Liver (tissue), 9 donors: ENCODE data around the gene CRELD2. TPM values are rescaled to one million over a fixed set of nuclear protein-coding genes. Genes with fewer than 3 reads are reported as not detected.

ENCODE experiments used
- DNase-seq: peaks from one replicate; pipeline ENCODE4 v3.0.0-alpha.2; 2017; ENCODE audit warnings: low spot score
- H3K27ac ChIP-seq, 2 donors: one replicate each; pipeline ENCODE4 v1.7.0; 2013; ENCODE audit warnings: inconsistent platforms in 2 of 2, low read length in 2 of 2, control low read depth in 1 of 2, low read depth in 1 of 2, mild to moderate bottlenecking in 1 of 2
- H3K27me3 ChIP-seq, 4 donors: one replicate each; pipeline versions ENCODE4 v1.6.1 to v1.7.0; 2013; ENCODE audit warnings: low read length in 3 of 4, inconsistent platforms in 1 of 4, mild to moderate bottlenecking in 1 of 4, moderate library complexity in 1 of 4; ENCODE audit not compliant: control insufficient read depth in 4 of 4, insufficient read depth in 4 of 4
- H3K36me3 ChIP-seq, 4 donors: one replicate each; pipeline versions ENCODE4 v1.6.1 to v1.7.0; 2013; ENCODE audit warnings: low read length in 3 of 4, mild to moderate bottlenecking in 3 of 4, low read depth in 1 of 4, moderate library complexity in 1 of 4; ENCODE audit not compliant: control insufficient read depth in 4 of 4, insufficient read depth in 3 of 4
- H3K4me1 ChIP-seq, 4 donors: one replicate each; pipeline versions ENCODE4 v1.6.1 to v1.7.0; 2013; ENCODE audit warnings: low read length in 3 of 4, mild to moderate bottlenecking in 3 of 4, moderate library complexity in 1 of 4; ENCODE audit not compliant: control insufficient read depth in 4 of 4, insufficient read depth in 4 of 4
- H3K4me3 ChIP-seq, 3 donors: one replicate each; pipeline versions ENCODE4 v1.6.1 to v1.7.0; 2013; ENCODE audit warnings: low read length in 3 of 3, control low read depth in 1 of 3, low read depth in 1 of 3, mild to moderate bottlenecking in 1 of 3
- H3K9ac ChIP-seq, 2 donors: one replicate each; pipeline ENCODE4 v1.7.0; 2013; ENCODE audit warnings: low read length in 2 of 2, mild to moderate bottlenecking in 2 of 2, moderate library complexity in 2 of 2, control low read depth in 1 of 2, low read depth in 1 of 2
- H3K9me3 ChIP-seq, 4 donors: one replicate each; pipeline versions ENCODE4 v1.6.1 to v1.7.0; 2013; ENCODE audit warnings: low read length in 3 of 4; ENCODE audit not compliant: control insufficient read depth in 4 of 4
- EGR1 ChIP-seq, 2 donors: IDR thresholded peaks; 2 replicates each; pipeline ENCODE4 v1.6.1; 2016 to 2018; ENCODE audit warnings: antibody characterized with exemption in 2 of 2, low read depth in 2 of 2
- FOXA1 ChIP-seq: IDR thresholded peaks from 2 replicates; pipeline ENCODE4 v1.6.1; 2016; ENCODE audit warnings: antibody characterized with exemption
- FOXA2 ChIP-seq: IDR thresholded peaks from 2 replicates; pipeline ENCODE4 v1.6.1; 2016; ENCODE audit warnings: antibody characterized with exemption
- GABPA ChIP-seq, 2 donors: IDR thresholded peaks in 1 of 2; conservative IDR thresholded peaks in 1 of 2; 2 replicates each; pipeline ENCODE4 v1.6.1; 2016; ENCODE audit warnings: antibody characterized with exemption in 2 of 2, mild to moderate bottlenecking in 1 of 2, moderate library complexity in 1 of 2
- HNF4A ChIP-seq, 2 donors: conservative IDR thresholded peaks; 2 replicates each; pipeline ENCODE4 v1.6.1; 2016; ENCODE audit warnings: antibody characterized with exemption in 2 of 2, mild to moderate bottlenecking in 2 of 2
- HNF4G ChIP-seq: IDR thresholded peaks from 2 replicates; pipeline ENCODE4 v1.6.1; 2016; ENCODE audit warnings: antibody characterized with exemption
- JUND ChIP-seq, 2 donors: IDR thresholded peaks; 2 replicates each; pipeline ENCODE4 v1.6.1; 2016; ENCODE audit warnings: antibody characterized with exemption in 2 of 2
- NR2F2 ChIP-seq: IDR thresholded peaks from 2 replicates; pipeline ENCODE4 v1.6.1; 2016; ENCODE audit warnings: antibody characterized with exemption
- RAD21 ChIP-seq, 2 donors: IDR thresholded peaks; 2 replicates each; pipeline ENCODE4 v1.6.1; 2016; ENCODE audit warnings: antibody characterized with exemption in 2 of 2, mild to moderate bottlenecking in 2 of 2
- RXRA ChIP-seq, 2 donors: IDR thresholded peaks; 2 replicates each; pipeline ENCODE4 v1.6.1; 2017 to 2018; ENCODE audit warnings: antibody characterized with exemption in 2 of 2, mild to moderate bottlenecking in 1 of 2
- SP1 ChIP-seq: IDR thresholded peaks from 2 replicates; pipeline ENCODE4 v1.6.1; 2018; ENCODE audit warnings: antibody characterized with exemption, mild to moderate bottlenecking
- TAF1 ChIP-seq: conservative IDR thresholded peaks from 2 replicates; pipeline ENCODE4 v1.6.1; 2016; ENCODE audit warnings: antibody characterized with exemption, mild to moderate bottlenecking
- YY1 ChIP-seq: IDR thresholded peaks from 2 replicates; pipeline ENCODE4 v1.6.1; 2016; ENCODE audit warnings: antibody characterized with exemption, mild to moderate bottlenecking
- ZBTB33 ChIP-seq: IDR thresholded peaks from 2 replicates; pipeline ENCODE4 v1.6.1; 2016; ENCODE audit warnings: antibody characterized with exemption
- WGBS: extraction: QIAGEN DNeasy Blood & Tissue Kit; methylation state at CpG from one replicate; pipeline ENCODE4 v1.1.7; 2013; 5-methylcytosine and 5-hydroxymethylcytosine counted together
- polyA plus RNA-seq, 2 donors: library from polyadenylated mRNA; stranded (reverse) in 1 of 2; unstranded in 1 of 2; fragments of 200-250 nt in 1 of 2; fragments of >200 nt in 1 of 2; fragmentation: Nextera tagmentation in 1 of 2; extraction: Ambion mirVana in 1 of 2; gene quantifications; one replicate each; pipeline versions ENCODE4 v1.2.1 to v1.2.3, GENCODE V29; 2013 to 2015
- total RNA-seq, 2 donors: library from RNA; depleted of rRNA; stranded (reverse); fragments of >200 nt; gene quantifications; one replicate each; pipeline ENCODE4 v1.2.3, GENCODE V29; 2014
- TF ChIP-seq, protein P1 (sequence below): IDR thresholded peaks from 2 replicates; pipeline ENCODE4 v1.6.1; 2016; ENCODE audit warnings: antibody characterized with exemption
- TF ChIP-seq, protein P2 (sequence below): IDR thresholded peaks from 2 replicates; pipeline ENCODE4 v1.6.1; 2016; ENCODE audit warnings: antibody characterized with exemption
- TF ChIP-seq, protein P3 (sequence below): IDR thresholded peaks from 2 replicates; pipeline ENCODE4 v1.6.1; 2016; ENCODE audit warnings: antibody characterized with exemption, mild to moderate bottlenecking
- TF ChIP-seq, protein P4 (sequence below): fragments of 150-350 bp; IDR thresholded peaks from 2 replicates; pipeline ENCODE4 v1.5.1; 2017; ENCODE audit warnings: improper control_type of control experiment, low read depth, low read length; ENCODE audit not compliant: missing input control
- donor health status: healthy.
- donor health status: healthy.
- donor health status: healthy.
- donor health status: healthy.
- donor health status: healthy.

The CRELD2 gene
- total and polyA plus RNA-seq, 4 donors = 17.2 to 98.1 (median 57.1) TPM

GRCh38 chr22:49910229-49911155, 7.9 kb upstream of the CRELD2 start:
- Histone ChIP-seq H3K27me3 (no peaks in the 10 kb centered on the region), H3K36me3 (peaks cover 11 to 49% (median 15%) of the 10 kb centered on the region in 4 donors), H3K9me3 (no peaks in the 10 kb centered on the region), H3K9ac (no peak overlapping the region), H3K4me3 (no peak overlapping the region), H3K4me1 (no peaks in the 10 kb centered on the region), H3K27ac (no peak overlapping the region)
- no peak for DNase-seq
- TF ChIP-seq ZBTB33 (no peak), FOXA1 (no peak), GABPA (IDR thresholded peaks at IDR 0.05 in 1 of 2, conservative IDR thresholded peaks at IDR 0.05 in 1 of 2) (no peak), SP1 (no peak), TAF1 (no peak), JUND (IDR thresholded peaks at IDR 0.05) (no peak), RAD21 (IDR thresholded peaks at IDR 0.05) (no peak), HNF4G (no peak), NR2F2 (no peak), FOXA2 (no peak), EGR1 (IDR thresholded peaks at IDR 0.05; ENCODE audit: low read depth in 2 of 2) (no peak), HNF4A (conservative IDR thresholded peaks at IDR 0.05) (no peak), YY1 (no peak), RXRA (IDR thresholded peaks at IDR 0.05) (no peak)
- TF ChIP-seq, protein P1, sequence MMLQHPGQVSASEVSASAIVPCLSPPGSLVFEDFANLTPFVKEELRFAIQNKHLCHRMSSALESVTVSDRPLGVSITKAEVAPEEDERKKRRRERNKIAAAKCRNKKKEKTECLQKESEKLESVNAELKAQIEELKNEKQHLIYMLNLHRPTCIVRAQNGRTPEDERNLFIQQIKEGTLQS = no peak
- TF ChIP-seq, protein P2, sequence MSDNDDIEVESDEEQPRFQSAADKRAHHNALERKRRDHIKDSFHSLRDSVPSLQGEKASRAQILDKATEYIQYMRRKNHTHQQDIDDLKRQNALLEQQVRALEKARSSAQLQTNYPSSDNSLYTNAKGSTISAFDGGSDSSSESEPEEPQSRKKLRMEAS = no peak
- TF ChIP-seq, protein P3, sequence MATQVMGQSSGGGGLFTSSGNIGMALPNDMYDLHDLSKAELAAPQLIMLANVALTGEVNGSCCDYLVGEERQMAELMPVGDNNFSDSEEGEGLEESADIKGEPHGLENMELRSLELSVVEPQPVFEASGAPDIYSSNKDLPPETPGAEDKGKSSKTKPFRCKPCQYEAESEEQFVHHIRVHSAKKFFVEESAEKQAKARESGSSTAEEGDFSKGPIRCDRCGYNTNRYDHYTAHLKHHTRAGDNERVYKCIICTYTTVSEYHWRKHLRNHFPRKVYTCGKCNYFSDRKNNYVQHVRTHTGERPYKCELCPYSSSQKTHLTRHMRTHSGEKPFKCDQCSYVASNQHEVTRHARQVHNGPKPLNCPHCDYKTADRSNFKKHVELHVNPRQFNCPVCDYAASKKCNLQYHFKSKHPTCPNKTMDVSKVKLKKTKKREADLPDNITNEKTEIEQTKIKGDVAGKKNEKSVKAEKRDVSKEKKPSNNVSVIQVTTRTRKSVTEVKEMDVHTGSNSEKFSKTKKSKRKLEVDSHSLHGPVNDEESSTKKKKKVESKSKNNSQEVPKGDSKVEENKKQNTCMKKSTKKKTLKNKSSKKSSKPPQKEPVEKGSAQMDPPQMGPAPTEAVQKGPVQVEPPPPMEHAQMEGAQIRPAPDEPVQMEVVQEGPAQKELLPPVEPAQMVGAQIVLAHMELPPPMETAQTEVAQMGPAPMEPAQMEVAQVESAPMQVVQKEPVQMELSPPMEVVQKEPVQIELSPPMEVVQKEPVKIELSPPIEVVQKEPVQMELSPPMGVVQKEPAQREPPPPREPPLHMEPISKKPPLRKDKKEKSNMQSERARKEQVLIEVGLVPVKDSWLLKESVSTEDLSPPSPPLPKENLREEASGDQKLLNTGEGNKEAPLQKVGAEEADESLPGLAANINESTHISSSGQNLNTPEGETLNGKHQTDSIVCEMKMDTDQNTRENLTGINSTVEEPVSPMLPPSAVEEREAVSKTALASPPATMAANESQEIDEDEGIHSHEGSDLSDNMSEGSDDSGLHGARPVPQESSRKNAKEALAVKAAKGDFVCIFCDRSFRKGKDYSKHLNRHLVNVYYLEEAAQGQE = no peak
- TF ChIP-seq, protein P4, sequence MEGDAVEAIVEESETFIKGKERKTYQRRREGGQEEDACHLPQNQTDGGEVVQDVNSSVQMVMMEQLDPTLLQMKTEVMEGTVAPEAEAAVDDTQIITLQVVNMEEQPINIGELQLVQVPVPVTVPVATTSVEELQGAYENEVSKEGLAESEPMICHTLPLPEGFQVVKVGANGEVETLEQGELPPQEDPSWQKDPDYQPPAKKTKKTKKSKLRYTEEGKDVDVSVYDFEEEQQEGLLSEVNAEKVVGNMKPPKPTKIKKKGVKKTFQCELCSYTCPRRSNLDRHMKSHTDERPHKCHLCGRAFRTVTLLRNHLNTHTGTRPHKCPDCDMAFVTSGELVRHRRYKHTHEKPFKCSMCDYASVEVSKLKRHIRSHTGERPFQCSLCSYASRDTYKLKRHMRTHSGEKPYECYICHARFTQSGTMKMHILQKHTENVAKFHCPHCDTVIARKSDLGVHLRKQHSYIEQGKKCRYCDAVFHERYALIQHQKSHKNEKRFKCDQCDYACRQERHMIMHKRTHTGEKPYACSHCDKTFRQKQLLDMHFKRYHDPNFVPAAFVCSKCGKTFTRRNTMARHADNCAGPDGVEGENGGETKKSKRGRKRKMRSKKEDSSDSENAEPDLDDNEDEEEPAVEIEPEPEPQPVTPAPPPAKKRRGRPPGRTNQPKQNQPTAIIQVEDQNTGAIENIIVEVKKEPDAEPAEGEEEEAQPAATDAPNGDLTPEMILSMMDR = no peak
- 89% methylated on average over 27 of the region's 27 CpGs for WGBS
